H9 (cell line): ENCODE data around the gene SFXN2. TPM values are rescaled to one million over a fixed set of nuclear protein-coding genes. Genes with fewer than 3 reads are reported as not detected.

Source experiments
- DNase-seq: peaks from one replicate; pipeline ENCODE4 v3.0.0-alpha.2; 2017
- H2AFZ ChIP-seq: one replicate; pipeline ENCODE4 v1.6.1; 2013; ENCODE audit warnings: mild to moderate bottlenecking, low read length, control low read depth, moderate library complexity
- H2AK5ac ChIP-seq: 2 replicates; pipeline ENCODE4 v1.6.1; 2013; ENCODE audit warnings: low read length, control low read depth, mixed read lengths; ENCODE audit not compliant: insufficient read length
- H2BK120ac ChIP-seq: one replicate; pipeline ENCODE4 v1.6.1; 2013; ENCODE audit warnings: low read depth, mild to moderate bottlenecking, low read length, control low read depth, inconsistent platforms; ENCODE audit not compliant: poor library complexity, severe bottlenecking
- H2BK12ac ChIP-seq: 2 replicates; pipeline ENCODE4 v1.6.1; 2013; ENCODE audit warnings: low read length, control low read depth, mixed read lengths, low read depth; ENCODE audit not compliant: insufficient read length
- H2BK15ac ChIP-seq: 2 replicates; pipeline ENCODE4 v1.6.1; 2013; ENCODE audit warnings: low read depth, low read length, control low read depth
- H2BK20ac ChIP-seq: one replicate; pipeline ENCODE4 v1.6.1; 2013; ENCODE audit warnings: low read depth, mild to moderate bottlenecking, low read length, control low read depth, inconsistent platforms; ENCODE audit not compliant: poor library complexity, severe bottlenecking
- H2BK5ac ChIP-seq: 2 replicates; pipeline ENCODE4 v1.6.1; 2013; ENCODE audit warnings: low read length, control low read depth, mixed read lengths; ENCODE audit not compliant: insufficient read length
- H3K14ac ChIP-seq: 2 replicates; pipeline ENCODE4 v1.6.1; 2013; ENCODE audit warnings: low read length, control low read depth; ENCODE audit not compliant: insufficient read depth
- H3K18ac ChIP-seq: 2 replicates; pipeline ENCODE4 v1.6.1; 2013; ENCODE audit warnings: low read depth, mild to moderate bottlenecking, mixed read lengths, low read length, control low read depth; ENCODE audit not compliant: insufficient read length
- H3K23ac ChIP-seq: 2 replicates; pipeline ENCODE4 v1.6.1; 2013; ENCODE audit warnings: low read length, control low read depth, mixed read lengths, low read depth; ENCODE audit not compliant: insufficient read length
- H3K23me2 ChIP-seq: 2 replicates; pipeline ENCODE4 v1.6.1; 2013; ENCODE audit warnings: low read depth, mild to moderate bottlenecking, mixed read lengths, low read length, control low read depth; ENCODE audit not compliant: insufficient read length, poor library complexity, severe bottlenecking
- H3K27ac ChIP-seq: 2 replicates; pipeline ENCODE4 v1.5.1; 2013; ENCODE audit warnings: low read length, control low read depth, mixed read lengths, low read depth; ENCODE audit not compliant: insufficient read length
- H3K27me3 ChIP-seq: 2 replicates; pipeline ENCODE4 v1.6.1; 2013; ENCODE audit warnings: low read length, control low read depth, inconsistent platforms; ENCODE audit not compliant: insufficient read depth
- H3K4ac ChIP-seq: 2 replicates; pipeline ENCODE4 v1.6.1; 2013; ENCODE audit warnings: low read depth, mild to moderate bottlenecking, control low read depth, inconsistent platforms, low read length, moderate library complexity
- H3K4me1 ChIP-seq: 2 replicates; pipeline ENCODE4 v1.6.1; 2013; ENCODE audit warnings: low read length, control low read depth, inconsistent platforms; ENCODE audit not compliant: insufficient read depth
- H3K4me2 ChIP-seq: 2 replicates; pipeline ENCODE4 v1.6.1; 2013; ENCODE audit warnings: low read length, control low read depth, mixed read lengths; ENCODE audit not compliant: insufficient read length, insufficient read depth
- H3K56ac ChIP-seq: 2 replicates; pipeline ENCODE4 v1.6.1; 2013; ENCODE audit warnings: low read depth, mild to moderate bottlenecking, mixed read lengths, low read length, control low read depth; ENCODE audit not compliant: insufficient read length
- H3K79me1 ChIP-seq: 2 replicates; pipeline ENCODE4 v1.6.1; 2013; ENCODE audit warnings: low read depth, mild to moderate bottlenecking, moderate library complexity, low read length, control low read depth, inconsistent platforms; ENCODE audit not compliant: insufficient read depth, poor library complexity, severe bottlenecking
- H3K79me2 ChIP-seq: 2 replicates; pipeline ENCODE4 v1.6.1; 2013; ENCODE audit warnings: low read length, control low read depth, inconsistent platforms; ENCODE audit not compliant: insufficient read depth
- H3K9ac ChIP-seq: 2 replicates; pipeline ENCODE4 v1.6.1; 2013; ENCODE audit warnings: low read length, control low read depth, mixed read lengths; ENCODE audit not compliant: insufficient read length; ENCODE audit errors: extremely low read depth
- H3K9me3 ChIP-seq: one replicate; pipeline ENCODE4 v1.6.1; 2013; ENCODE audit warnings: low read depth, low read length, inconsistent platforms; ENCODE audit not compliant: control insufficient read depth
- H3T11ph ChIP-seq: one replicate; pipeline ENCODE4 v1.6.1; 2013; ENCODE audit warnings: mild to moderate bottlenecking, low read length, control low read depth, inconsistent platforms
- H4K20me1 ChIP-seq: one replicate; pipeline ENCODE4 v1.6.1; 2013; ENCODE audit not compliant: control insufficient read depth, insufficient read length, insufficient read depth
- H4K5ac ChIP-seq: 2 replicates; pipeline ENCODE4 v1.6.1; 2013; ENCODE audit warnings: low read depth, mild to moderate bottlenecking, mixed read lengths, low read length, control low read depth; ENCODE audit not compliant: insufficient read length
- H4K8ac ChIP-seq: replicated peaks from 2 replicates; pipeline ENCODE4 v1.6.1; 2013; ENCODE audit warnings: low read length, control low read depth, mixed read lengths, low read depth; ENCODE audit not compliant: insufficient read length
- H4K91ac ChIP-seq: 2 replicates; pipeline ENCODE4 v1.6.1; 2013; ENCODE audit warnings: low read depth, mild to moderate bottlenecking, moderate library complexity, mixed read lengths, low read length, control low read depth; ENCODE audit not compliant: insufficient read length
- H3K27ac Mint-ChIP-seq, 3 experiments: 2 replicates in 2 of 3; 3 replicates in 1 of 3; pipeline ENCODE4 v1.8.0; 2020 to 2021; ENCODE audit warnings: mixed read lengths in 3 of 3, mild to moderate bottlenecking in 1 of 3, moderate library complexity in 1 of 3
- H3K27me3 Mint-ChIP-seq: 2 replicates; pipeline ENCODE4 v1.8.0; 2021; ENCODE audit warnings: low read depth, mild to moderate bottlenecking, moderate library complexity, mixed read lengths
- H3K36me3 Mint-ChIP-seq, 3 experiments: 2 replicates in 2 of 3; 3 replicates in 1 of 3; pipeline ENCODE4 v1.8.0; 2020 to 2021; ENCODE audit warnings: low read depth in 3 of 3, mixed read lengths in 3 of 3; ENCODE audit not compliant: insufficient read depth in 1 of 3
- H3K4me1 Mint-ChIP-seq, 2 experiments: 2 replicates each; pipeline ENCODE4 v1.8.0; 2020; ENCODE audit warnings: mixed read lengths in 2 of 2
- H3K4me3 Mint-ChIP-seq, 2 experiments: 2 replicates in 1 of 2; 3 replicates in 1 of 2; pipeline ENCODE4 v1.8.0; 2020 to 2021; ENCODE audit warnings: mild to moderate bottlenecking in 2 of 2, mixed read lengths in 2 of 2, moderate library complexity in 1 of 2
- H3K9me3 Mint-ChIP-seq, 2 experiments: 2 replicates in 1 of 2; 3 replicates in 1 of 2; pipeline ENCODE4 v1.8.0; 2020; ENCODE audit warnings: mild to moderate bottlenecking in 2 of 2, mixed read lengths in 2 of 2, moderate library complexity in 1 of 2
- WGBS: extraction: QIAGEN DNeasy Blood & Tissue Kit; methylation state at CpG from one replicate; pipeline ENCODE4 v1.1.7; 2013; ENCODE audit warnings: missing lambda C conversion rate, low lambda C conversion rate, mixed read lengths; ENCODE audit not compliant: insufficient read length; ENCODE audit errors: extremely low coverage; 5-methylcytosine and 5-hydroxymethylcytosine counted together
- total RNA-seq: library from RNA; stranded (reverse); gene quantifications from 2 replicates; pipeline ENCODE4 v1.2.1, GENCODE V29; 2021
- TF ChIP-seq, protein P1 (sequence below): fragments of 200-600 bp; sonication (generic); conservative IDR thresholded peaks from 3 replicates; pipeline ENCODE4 v1.8.0; 2021; ENCODE audit warnings: antibody characterized with exemption, mild to moderate bottlenecking

The SFXN2 gene
- total RNA-seq, 1 experiment from 2014 or later = 34.7 TPM

DNA sequence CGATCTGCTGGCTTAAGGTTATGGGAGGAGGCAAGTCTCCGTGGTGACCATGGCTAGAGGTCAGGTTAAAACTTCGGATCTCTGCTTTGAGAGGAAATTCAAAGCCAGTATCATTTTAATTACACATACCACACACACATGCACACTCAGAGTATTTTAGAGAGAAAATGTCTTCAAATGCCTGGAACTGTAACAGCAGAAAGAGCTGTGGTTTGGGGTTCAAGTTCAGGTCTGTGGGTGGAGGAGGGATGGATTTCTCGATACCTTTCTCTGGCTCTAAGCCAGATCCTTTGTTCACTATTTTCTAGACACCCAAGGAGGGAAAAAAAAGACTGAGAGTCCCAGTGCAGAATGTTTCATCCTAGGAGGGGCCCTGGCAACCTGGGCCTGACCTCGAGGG is 32.7 kb upstream of the SFXN2 start:
- H2AFZ ChIP-seq = no peak overlapping the region
- H3K4ac ChIP-seq = no peak overlapping the region
- no peak for DNase-seq
- no peaks in the 10 kb centered on the region for H3K79me1 ChIP-seq
- Mint-ChIP-seq H3K27ac (no peak overlapping the region), H3K4me1 (peaks cover 29 to 35% of the 10 kb centered on the region in 2 experiments), H3K9me3 (no peaks in the 10 kb centered on the region), H3K36me3 (peaks cover 16 to 39% (median 34%) of the 10 kb centered on the region in 3 experiments; a peak in 6 of 7 replicates), H3K4me3 (no peak overlapping the region), H3K27me3 (no peaks in the 10 kb centered on the region)
- WGBS = no CpG with 5 or more reads among the region's 5 CpGs
- H2BK15ac ChIP-seq = no peak overlapping the region
- H3T11ph ChIP-seq = no peak overlapping the region
- no peaks in the 10 kb centered on the region for H4K20me1 ChIP-seq
- no peak overlapping the region for H3K18ac ChIP-seq
- no peak overlapping the region for H3K27ac ChIP-seq
- H3K4me2 ChIP-seq = no peak overlapping the region
- no peaks in the 10 kb centered on the region; the same call in 1 of the 2 replicates for H3K4me1 ChIP-seq
- no peak overlapping the region for H2AK5ac ChIP-seq
- no peak overlapping the region for H3K9ac ChIP-seq
- H3K56ac ChIP-seq = no peak overlapping the region
- H3K23ac ChIP-seq = no peak overlapping the region
- no peak overlapping the region for H4K91ac ChIP-seq
- no peaks in the 10 kb centered on the region for H3K23me2 ChIP-seq
- no peaks in the 10 kb centered on the region for H3K79me2 ChIP-seq
- H3K27me3 ChIP-seq = no peaks in the 10 kb centered on the region
- H2BK20ac ChIP-seq = no peak overlapping the region
- no peak overlapping the region for H2BK5ac ChIP-seq
- H3K9me3 ChIP-seq = no peaks in the 10 kb centered on the region
- no peak overlapping the region for H3K14ac ChIP-seq
- TF ChIP-seq, protein P1, sequence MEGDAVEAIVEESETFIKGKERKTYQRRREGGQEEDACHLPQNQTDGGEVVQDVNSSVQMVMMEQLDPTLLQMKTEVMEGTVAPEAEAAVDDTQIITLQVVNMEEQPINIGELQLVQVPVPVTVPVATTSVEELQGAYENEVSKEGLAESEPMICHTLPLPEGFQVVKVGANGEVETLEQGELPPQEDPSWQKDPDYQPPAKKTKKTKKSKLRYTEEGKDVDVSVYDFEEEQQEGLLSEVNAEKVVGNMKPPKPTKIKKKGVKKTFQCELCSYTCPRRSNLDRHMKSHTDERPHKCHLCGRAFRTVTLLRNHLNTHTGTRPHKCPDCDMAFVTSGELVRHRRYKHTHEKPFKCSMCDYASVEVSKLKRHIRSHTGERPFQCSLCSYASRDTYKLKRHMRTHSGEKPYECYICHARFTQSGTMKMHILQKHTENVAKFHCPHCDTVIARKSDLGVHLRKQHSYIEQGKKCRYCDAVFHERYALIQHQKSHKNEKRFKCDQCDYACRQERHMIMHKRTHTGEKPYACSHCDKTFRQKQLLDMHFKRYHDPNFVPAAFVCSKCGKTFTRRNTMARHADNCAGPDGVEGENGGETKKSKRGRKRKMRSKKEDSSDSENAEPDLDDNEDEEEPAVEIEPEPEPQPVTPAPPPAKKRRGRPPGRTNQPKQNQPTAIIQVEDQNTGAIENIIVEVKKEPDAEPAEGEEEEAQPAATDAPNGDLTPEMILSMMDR = no peak
- no peak overlapping the region for H2BK120ac ChIP-seq
- H2BK12ac ChIP-seq = no peak overlapping the region
- no peak overlapping the region for H4K8ac ChIP-seq
- H4K5ac ChIP-seq = no peak overlapping the region
